Left forelimb (tissue), 1 donor: ENCODE data around the gene LFNG.

ENCODE experiments used
- DNase-seq: peaks from one replicate; pipeline ENCODE4 v3.0.0-alpha.2; 2018; ENCODE audit warnings: low spot score

LFNG gene

GRCh38 chr7:2519119-2519930 is at the start of gene LFNG:
Gene LFNG, plus strand, starts transcription at chr7:2519774. Its CDS starts 88 bp downstream, at chr7:2519862.
- peak; percentile 91 for DNase-seq

- DNase-seq = no peak
These were observed 49.2 kb upstream of the LFNG start for GRCh38 chr7:2470204-2471021.

GRCh38 chr7:2471022-2471329 is 48.6 kb upstream of the LFNG start:
- DNase-seq = no peak

DNA sequence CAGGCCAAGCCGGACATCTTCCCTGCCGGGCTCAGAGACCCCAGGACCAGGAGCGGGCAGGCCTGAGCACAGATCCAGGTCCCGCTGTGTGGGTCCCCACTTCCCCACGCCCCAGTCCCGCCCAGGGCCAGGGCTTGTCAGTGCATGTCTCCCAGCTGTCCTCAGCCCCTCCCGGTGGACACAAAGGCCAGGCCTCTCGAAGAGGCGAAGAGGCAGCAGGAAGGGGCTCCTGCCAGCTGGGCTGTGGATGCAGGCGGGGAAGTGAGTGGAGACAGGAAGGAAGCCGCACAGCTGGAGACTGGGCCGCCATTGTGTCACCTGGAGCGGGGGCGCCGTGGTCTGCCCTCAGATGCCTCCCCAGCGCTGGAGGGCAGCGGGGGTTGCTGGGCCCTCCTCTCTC is 48.2 kb upstream of the LFNG start:
- DNase-seq = no peak

DNA sequence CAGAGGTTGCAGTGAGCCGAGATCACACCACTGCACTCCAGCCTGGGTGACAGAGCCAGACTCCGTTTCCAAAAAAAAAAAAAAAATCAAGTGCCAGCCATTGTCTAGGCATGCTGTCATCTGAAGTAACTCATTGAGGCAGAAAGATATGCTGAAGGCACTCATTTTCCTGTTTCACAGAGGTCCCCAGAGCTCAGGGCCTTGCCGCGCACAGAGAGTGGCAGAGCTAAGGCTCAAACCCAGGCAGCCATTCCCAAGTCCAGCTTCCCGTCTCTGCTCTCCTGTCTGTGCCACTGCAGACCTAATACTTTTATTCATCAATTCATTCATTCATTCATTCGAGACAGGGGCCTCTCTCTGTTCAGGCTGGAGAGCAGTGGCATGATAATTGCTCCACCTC is 46.8 kb upstream of the LFNG start:
- no peak for DNase-seq

DNA sequence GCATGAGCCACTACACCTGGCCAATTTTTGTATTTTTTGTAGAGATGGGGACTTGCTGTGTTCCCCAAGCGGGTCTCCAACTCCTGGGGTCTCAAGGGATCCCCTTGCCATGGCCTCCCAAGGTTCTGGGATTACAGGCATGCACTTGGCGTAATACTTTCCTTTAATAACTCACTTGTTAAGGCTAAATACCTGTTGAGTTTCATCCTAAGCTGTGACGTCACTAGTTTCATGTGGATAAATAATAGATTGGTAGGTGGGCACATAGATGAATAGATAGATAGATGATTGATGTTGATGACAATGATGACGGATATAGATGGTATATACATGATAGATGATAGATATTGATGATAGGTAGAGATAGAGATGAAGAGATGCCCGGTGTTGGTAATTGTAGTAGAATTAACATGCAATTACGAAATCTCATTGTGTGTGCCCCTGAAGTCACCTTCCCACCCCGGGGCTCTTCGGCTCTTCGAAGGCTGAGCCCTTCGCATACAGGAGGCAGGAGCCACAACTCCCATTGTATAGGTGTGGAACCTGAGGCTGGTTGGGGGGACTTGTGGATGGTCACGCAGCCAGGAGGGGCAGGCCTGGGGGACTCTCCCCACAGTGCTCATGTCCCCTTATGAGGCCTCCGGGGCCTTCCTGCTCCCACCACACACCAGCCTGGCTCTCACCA is 45.9 kb upstream of the LFNG start:
- no peak for DNase-seq

DNA sequence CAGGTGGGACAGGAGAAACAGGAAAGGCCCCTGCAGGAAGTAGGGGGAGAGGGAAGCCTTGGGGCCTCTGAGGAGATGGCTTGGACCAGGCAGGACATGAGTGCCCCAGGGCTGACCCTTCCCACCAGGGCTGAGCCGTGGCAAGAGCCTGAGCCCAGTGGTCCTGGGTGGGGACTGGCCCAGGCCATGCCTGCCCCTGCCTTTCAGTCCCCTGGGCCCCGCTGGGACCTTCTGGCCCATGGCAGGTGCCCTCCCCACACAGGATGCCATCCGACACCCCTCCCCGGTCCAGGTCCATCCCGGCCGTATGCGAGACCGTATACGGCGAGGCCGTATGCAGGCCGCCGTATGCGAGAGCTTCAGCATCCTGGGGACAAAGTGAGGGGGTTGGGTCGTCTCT is 45.4 kb upstream of the LFNG start:
- no peak for DNase-seq

- DNase-seq = no peak
These were observed 44.5 kb upstream of the LFNG start for GRCh38 chr7:2474813-2475677.

DNA sequence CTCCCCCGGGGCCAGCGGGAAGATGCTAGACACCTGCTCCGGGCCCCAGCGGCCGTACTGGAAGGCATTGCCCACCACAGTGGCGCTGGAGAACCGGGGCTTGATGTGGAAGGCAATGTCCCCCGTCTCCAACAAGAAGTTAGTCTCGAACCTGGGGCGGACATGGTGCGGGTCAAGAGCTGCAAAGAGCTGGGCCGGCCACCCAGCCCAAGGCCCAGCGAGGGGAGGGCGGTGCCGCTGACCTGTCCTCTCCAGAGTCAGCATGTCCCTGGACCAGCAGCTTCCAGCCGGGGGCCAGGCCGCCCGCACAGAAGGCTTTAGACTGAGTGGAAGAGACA is 43.9 kb upstream of the LFNG start:
- DNase-seq = no peak

GRCh38 chr7:2476298-2476697 is 43.3 kb upstream of the LFNG start, which contains the start of gene GRIFIN:
Gene GRIFIN, minus strand, starts transcription at chr7:2476398. Its CDS starts 15 bp downstream, at chr7:2476383.
- no peak for DNase-seq

DNA sequence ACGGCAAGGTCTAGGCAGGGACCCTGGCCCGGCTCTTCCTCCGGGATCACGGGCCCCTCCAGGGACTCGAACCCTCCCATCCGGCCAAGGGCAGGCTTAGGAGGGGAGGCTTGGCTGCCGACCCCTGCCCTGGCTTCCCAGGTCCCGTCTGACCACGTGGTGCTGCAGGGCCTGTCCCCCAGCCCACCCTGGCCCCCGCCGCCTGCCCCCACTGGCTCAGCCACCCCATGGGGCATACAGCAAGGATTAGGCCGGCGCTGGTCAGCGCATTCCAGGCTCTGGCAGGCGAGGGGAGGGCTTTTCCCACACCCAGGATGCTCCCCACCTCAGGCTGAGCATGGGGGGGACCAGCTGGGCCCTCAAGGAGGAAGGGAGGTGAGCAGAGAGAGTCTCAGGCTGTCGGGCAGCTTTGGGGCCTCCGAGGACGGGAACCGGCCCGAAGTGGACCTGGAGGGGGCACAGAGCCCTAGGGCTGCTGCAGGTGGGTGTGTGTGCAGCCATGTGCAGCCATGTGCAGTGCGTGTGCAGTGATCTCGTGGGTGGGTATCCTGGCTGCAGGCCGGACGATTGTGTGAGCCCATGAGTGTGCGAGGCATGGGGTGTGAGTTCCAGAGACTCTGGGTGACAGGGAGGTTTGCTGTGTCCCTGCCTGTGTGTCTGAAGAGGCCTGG is 42.7 kb upstream of the LFNG start:
- DNase-seq = no peak

GRCh38 chr7:2477447-2478398 is 41.9 kb upstream of the LFNG start:
- peak; percentile 74 for DNase-seq

DNA sequence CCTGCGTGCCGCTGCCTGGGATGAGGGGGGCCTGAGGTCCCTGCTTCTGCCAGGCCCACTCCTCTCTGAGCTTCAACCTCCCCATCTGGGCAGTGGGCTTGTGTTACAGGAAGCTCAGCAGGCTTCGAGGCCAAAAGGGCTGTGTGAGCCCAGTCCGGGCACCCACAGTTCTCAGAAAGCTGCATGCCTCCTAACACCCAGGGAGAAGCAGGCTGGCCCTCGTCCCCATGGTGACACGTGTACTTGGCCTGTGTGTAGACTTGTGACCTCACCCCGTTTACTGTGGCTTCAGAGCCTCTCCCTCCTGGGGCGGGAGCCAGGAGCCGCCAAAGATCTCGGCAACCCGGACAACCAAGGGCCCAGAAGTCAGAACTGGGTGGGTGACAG is 41.2 kb upstream of the LFNG start:
- no peak for DNase-seq

- peak; percentile 74 for DNase-seq
These were observed 40.8 kb upstream of the LFNG start for GRCh38 chr7:2478800-2479199.

DNA sequence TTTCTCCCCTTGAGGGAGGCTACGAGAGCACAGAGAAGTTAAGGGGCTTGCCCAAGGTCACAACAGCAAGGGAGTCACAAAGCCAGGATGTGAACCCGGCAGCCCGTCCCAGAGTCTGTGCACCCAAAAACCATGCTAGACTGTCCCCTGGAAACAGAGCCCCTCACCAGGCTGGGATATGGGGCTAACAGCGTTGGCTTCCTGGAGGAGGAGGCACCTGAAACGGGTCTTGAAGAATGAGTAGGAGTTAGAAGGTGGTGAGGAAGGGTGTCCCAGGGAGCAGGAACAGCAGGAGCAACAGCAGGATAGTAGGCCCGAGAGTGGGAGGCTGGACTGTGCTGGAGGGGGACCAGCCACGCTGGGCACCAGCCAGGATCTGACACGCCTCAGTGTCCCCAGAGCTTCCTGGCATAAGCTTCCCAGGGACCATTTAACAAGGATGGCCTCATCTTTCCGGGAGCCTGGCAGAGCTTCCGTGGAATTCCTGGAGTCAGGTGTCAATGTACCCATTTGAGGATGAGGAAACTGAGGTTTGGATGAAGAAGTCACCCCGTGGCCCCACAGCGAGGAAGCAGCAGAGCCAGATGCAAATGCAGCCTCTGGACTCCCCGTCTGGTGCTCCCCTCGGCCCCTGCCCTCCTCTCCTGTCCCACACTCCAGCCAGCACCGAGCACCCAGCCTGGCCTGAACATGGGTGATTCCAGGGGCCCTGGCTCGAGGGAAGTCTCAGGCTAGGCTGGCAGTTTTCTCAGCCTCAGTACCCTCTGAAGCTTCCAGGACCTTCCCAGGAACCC is 40.1 kb upstream of the LFNG start:
- DNase-seq = no peak

DNA sequence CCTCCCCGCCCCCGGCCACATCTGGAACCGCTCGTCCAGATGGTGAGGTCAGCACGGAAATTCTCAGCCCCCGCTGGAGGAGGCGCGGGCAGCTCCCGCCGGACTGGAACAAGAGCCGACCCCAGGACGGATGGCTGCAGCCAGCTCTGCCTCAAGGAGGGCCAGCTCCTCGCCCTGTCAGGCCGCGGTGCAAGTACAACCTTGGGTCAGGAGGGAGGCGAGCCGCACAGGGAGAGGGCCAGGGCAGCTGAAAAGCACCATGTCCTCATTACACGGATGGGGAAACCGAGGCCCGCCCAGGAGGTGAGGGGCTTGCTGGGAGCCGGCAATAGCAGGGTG is 39.5 kb upstream of the LFNG start:
- DNase-seq = no peak

DNA sequence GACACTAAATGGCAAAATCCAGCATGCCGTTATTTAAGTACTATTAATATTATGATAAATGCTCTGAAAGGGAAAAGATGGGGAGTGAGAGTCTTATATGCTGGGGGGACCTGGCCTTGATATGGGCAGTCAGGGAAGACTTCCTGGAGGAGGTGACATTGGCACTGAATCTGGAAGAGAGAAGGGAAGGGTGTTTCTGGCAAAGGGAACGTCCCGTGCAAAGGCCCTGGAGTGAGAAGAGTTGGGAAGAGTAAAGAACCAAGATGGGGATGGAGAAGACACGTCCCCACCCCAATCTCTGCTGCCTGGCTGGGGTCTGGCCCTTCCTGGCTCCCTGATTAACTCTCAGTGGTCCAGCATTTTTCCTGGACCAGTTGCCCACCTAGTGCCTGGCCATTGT is 38.4 kb upstream of the LFNG start:
- DNase-seq = no peak

DNA sequence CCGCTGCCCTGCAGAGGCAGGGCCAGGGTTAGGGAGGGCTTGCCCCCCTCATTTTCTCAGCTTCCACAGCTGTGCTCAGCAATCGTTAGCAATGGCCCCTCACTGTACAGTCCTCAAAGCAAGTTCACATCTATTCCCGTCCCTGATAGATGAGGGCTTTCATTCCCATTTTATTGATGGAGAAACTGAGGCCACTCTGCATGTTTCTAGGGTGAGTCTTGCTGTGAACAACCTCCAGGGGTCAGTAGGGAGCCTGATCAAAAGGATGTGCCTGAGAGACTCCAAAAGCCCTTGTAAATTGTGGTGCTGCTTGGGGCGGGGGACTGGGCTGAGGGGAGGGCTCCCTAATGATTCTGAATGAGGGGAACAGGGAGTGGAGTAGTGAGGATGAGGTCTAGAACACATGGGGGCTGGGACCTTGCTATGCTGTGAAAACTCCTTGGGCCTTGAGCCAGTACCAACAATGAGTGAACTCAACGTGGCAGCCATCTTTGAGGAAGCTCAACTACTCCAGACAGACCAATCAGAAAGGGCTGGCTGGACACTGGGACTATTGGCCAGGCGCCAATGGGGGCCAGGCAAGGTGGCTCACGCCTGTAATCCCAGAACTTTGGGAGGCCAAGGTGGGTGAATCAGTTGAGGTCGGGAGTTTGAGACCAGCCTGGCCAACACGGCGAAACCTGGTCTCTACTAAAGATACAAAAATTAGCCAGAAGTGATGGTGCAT is 36.7 kb upstream of the LFNG start:
- DNase-seq = no peak

DNA sequence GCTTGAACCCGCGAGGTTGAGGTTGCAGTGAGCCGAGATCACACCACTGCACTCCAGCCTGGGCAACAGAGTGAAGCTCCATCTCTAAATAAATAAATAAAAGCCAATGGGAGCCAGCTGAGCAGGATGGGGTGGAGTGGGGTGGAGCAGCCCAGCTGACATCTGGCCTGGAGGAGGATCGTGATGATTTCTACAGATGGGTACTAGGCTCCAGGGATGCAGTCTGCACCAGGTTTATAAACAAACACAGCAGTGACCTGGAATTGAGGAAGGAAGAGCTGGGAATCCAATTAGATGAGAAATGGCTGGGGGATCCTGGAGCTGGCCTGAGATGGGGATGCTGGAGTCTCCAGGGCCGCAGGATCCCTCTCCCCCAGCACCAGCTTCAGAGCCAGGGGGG is 36.1 kb upstream of the LFNG start:
- no peak for DNase-seq
